GM18867 (cell line): Measurements from ENCODE around the gene IL6.
"Not testable (repeated sequence)": the region's sequence is repeated elsewhere in the genome, so short reads cannot be mapped to it uniquely, and the experiment has no call there.

Source experiments
- ATAC-seq: cut with Tn5 transposase; IDR thresholded peaks from one replicate; pipeline ENCODE4 v1.9.1; 2021; ENCODE audit warnings: mild to moderate bottlenecking, moderate library complexity; ENCODE audit not compliant: unreplicated experiment

IL6 gene

GRCh38 chr7:22726907-22727713 lies at the start of gene IL6:
Gene IL6 (plus strand): TSS chr7:22727200. CDS start chr7:22727263, 63 bp downstream.
- no peak for ATAC-seq

- ATAC-seq = not testable (repeated sequence)
Measured at GRCh38 chr7:22677263-22677662, 49.7 kb upstream of the IL6 start.

- no peak for ATAC-seq
Measured at GRCh38 chr7:22677680-22678079, 49.3 kb upstream of the IL6 start.

- ATAC-seq = no peak
Measured at GRCh38 chr7:22680482-22680911, 46.5 kb upstream of the IL6 start.

GRCh38 chr7:22681312-22681711 lies 45.7 kb upstream of the IL6 start:
- ATAC-seq = no peak

- no peak for ATAC-seq
Measured at GRCh38 chr7:22681852-22682657, 44.9 kb upstream of the IL6 start.

GRCh38 chr7:22683379-22683778 lies 43.6 kb upstream of the IL6 start:
- ATAC-seq = no peak

- ATAC-seq = no peak
Measured at GRCh38 chr7:22686620-22687019, 40.4 kb upstream of the IL6 start.

GRCh38 chr7:22688084-22688483 lies 38.9 kb upstream of the IL6 start:
- no peak for ATAC-seq

GRCh38 chr7:22688934-22689333 lies 38.1 kb upstream of the IL6 start:
- not testable (repeated sequence) for ATAC-seq

GRCh38 chr7:22694597-22695207 lies 32.3 kb upstream of the IL6 start:
- ATAC-seq = peak; percentile 57

- ATAC-seq = no peak
Measured at GRCh38 chr7:22695476-22696132, 31.4 kb upstream of the IL6 start.

GRCh38 chr7:22696541-22697228 lies 30.3 kb upstream of the IL6 start:
- no peak for ATAC-seq

- ATAC-seq = no peak
Measured at GRCh38 chr7:22697322-22697859, 29.6 kb upstream of the IL6 start.

- ATAC-seq = peak; percentile 83
Measured at GRCh38 chr7:22697876-22698606, 29.0 kb upstream of the IL6 start.

GRCh38 chr7:22698767-22699166 lies 28.2 kb upstream of the IL6 start:
- no peak for ATAC-seq

GRCh38 chr7:22700559-22701002 lies 26.4 kb upstream of the IL6 start:
- no peak for ATAC-seq

GRCh38 chr7:22702516-22702915 lies 24.5 kb upstream of the IL6 start:
- ATAC-seq = no peak

GRCh38 chr7:22703107-22703855 lies 23.7 kb upstream of the IL6 start:
- not testable (repeated sequence) for ATAC-seq
